Measurements from ENCODE around the gene TSPAN14. TPM values are rescaled to one million over a fixed set of nuclear protein-coding genes. Genes with fewer than 3 reads are reported as not detected.
A peak's percentile ranks its signal among the peaks of the same experiment; 100 is the strongest.

TSPAN14 gene
- total RNA-seq, 1 experiment from 2014 or later, result 116 TPM

DNA sequence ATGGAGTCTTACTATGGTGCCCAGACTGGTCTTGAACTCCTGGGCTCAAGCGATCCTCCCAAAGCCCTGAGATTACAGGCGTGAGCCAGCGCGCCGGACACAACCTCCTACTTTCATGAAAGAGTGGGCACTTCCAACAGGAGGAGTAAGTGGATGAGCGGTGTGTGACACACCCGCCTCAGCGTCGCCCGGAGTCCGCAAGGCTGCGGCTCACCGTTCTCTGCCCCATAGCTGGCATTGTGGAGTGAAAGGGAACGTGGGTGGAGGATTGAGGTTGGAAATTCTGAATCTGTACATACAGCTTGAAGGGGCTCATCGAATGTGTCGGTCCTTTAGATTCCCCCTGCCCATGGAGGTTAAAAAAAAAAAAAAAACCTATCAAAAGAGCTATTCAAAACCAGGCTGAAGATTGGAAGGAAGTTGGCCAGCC lies 46.3 kb upstream of the TSPAN14 start:
- Mint-ChIP-seq H3K36me3 (ENCODE audit: insufficient read depth, unreplicated experiment) (peaks cover 23% of the 10 kb centered on the region), H3K4me1 (ENCODE audit: low read depth, unreplicated experiment) (peaks cover 34% of the 10 kb centered on the region), H3K4me3 (ENCODE audit: low read depth, unreplicated experiment) (peak overlapping the region; percentile 76), H3K27ac (ENCODE audit: unreplicated experiment) (peak overlapping the region; percentile 60), H3K9me3 (ENCODE audit: low read depth, unreplicated experiment) (no peaks in the 10 kb centered on the region), H3K27me3 (ENCODE audit: unreplicated experiment) (no peaks in the 10 kb centered on the region)
- CTCF ChIA-PET, result interaction anchor here (0.6 to 2.0 kb wide), 16 partner anchors 11 to 1385 kb away, joined by 3 to 15 read pairs (median 4); no protein-coding TSS in a partner anchor
- TF ChIP-seq, protein P1, sequence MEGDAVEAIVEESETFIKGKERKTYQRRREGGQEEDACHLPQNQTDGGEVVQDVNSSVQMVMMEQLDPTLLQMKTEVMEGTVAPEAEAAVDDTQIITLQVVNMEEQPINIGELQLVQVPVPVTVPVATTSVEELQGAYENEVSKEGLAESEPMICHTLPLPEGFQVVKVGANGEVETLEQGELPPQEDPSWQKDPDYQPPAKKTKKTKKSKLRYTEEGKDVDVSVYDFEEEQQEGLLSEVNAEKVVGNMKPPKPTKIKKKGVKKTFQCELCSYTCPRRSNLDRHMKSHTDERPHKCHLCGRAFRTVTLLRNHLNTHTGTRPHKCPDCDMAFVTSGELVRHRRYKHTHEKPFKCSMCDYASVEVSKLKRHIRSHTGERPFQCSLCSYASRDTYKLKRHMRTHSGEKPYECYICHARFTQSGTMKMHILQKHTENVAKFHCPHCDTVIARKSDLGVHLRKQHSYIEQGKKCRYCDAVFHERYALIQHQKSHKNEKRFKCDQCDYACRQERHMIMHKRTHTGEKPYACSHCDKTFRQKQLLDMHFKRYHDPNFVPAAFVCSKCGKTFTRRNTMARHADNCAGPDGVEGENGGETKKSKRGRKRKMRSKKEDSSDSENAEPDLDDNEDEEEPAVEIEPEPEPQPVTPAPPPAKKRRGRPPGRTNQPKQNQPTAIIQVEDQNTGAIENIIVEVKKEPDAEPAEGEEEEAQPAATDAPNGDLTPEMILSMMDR (IDR thresholded peaks at IDR 0.05; ENCODE audit: unreplicated experiment), result no peak
- peak; percentile 64 for DNase-seq
- TSS peak; percentile 95 for BruUV-seq (replicated peaks)
- intact Hi-C loops (cut with micrococcal nuclease; ENCODE audit: unreplicated experiment), result no loop called here

DNA sequence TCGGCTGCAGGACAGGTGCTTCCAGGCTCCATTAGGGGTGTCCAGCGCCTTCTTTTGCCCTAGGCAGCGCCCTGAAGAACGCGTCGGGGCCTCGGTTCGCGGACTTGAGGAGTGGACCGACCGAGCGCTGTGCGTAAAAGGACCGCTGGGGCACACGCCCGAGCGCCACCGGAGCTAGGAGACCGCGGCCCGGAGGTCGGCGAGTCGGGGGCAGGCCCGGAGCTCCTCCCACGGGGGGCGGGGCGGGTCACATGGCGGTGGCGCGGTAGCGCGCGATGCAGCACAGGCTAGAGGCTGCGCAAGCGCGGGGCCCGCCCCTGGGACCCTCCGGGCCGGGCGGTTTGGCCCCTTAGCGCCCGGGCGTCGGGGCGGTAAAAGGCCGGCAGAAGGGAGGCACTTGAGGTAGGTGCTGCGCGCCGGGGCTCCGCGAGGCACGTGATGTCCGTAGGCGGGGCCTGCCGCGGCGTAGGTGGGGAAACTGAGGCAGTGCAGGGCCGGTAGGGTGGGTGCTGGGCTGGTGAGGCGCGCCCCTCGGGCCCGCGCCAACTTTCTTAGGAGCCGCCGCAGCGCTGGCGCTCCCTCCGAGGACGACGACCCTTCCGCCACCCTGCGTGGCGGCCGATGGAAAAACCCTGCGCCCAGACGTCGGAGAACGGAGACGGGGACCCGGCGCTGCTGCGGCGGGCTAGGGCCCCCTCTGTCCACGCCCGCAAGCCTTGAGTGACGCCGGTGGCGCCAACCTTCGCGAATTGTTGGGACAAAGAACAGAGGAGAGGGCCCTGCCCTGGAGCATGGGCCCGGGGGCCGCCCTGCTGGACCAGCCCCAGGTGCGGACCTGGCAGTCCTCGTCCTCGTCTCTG lies 45.6 kb upstream of the TSPAN14 start, which contains the start of gene PRXL2A:
Gene PRXL2A (plus strand): TSS at position 310 of the 860 bp plus-strand sequence. CDS start 11,917 bp downstream, outside the sequence.
- Mint-ChIP-seq H3K4me3 (ENCODE audit: low read depth, unreplicated experiment) (peak within 1 kb of the TSS; percentile 76), H3K9me3 (ENCODE audit: low read depth, unreplicated experiment) (no peaks in the 10 kb centered on the region), H3K27me3 (ENCODE audit: unreplicated experiment) (no peaks in the 10 kb centered on the region), H3K36me3 (ENCODE audit: insufficient read depth, unreplicated experiment) (peaks cover 23% of the 10 kb centered on the region), H3K27ac (ENCODE audit: unreplicated experiment) (peak within 1 kb of the TSS; percentile 60), H3K4me1 (ENCODE audit: low read depth, unreplicated experiment) (peaks cover 40% of the 10 kb centered on the region)
- intact Hi-C loops (cut with micrococcal nuclease; ENCODE audit: unreplicated experiment), result no loop called here
- no TSS peak for BruUV-seq (replicated peaks)
- peak; percentile 96 for DNase-seq
- CTCF ChIA-PET, result interaction anchor here (0.6 to 2.3 kb wide), 17 partner anchors 10 to 1386 kb away, joined by 3 to 15 read pairs (median 4); no protein-coding TSS in a partner anchor
- TF ChIP-seq, protein P1 (IDR thresholded peaks at IDR 0.05; ENCODE audit: unreplicated experiment), result no peak

DNA sequence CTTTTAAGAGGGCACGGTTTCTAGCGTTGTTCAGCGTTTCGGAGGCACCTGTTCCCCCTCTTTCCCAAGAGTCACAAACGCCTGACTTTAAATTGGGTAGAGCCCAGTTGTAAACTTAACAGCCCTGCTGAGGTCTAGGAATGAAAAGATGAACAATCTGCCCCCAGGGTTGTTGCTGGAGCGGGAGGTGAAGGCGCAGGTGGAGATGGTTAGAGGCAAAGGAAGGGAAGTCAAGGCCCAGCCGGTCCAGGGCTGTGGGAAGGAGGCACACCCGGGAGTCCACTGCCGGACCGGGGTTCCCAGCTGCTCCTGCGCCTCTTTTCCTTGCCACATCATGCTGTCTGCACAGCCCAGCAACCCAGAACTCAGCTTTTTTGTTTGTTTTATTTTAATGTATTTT lies 45.0 kb upstream of the TSPAN14 start:
- H3K4me1 Mint-ChIP-seq (ENCODE audit: low read depth, unreplicated experiment), result peaks cover 46% of the 10 kb centered on the region
- H3K4me3 Mint-ChIP-seq (ENCODE audit: low read depth, unreplicated experiment), result peak overlapping the region; percentile 76
- CTCF ChIA-PET, result interaction anchor here (0.7 to 2.3 kb wide), 2 partner anchors 96 to 330 kb away, joined by 3 to 6 read pairs; no protein-coding TSS in a partner anchor
- DNase-seq, result no peak
- H3K27ac Mint-ChIP-seq (ENCODE audit: unreplicated experiment), result peak overlapping the region; percentile 60
- H3K36me3 Mint-ChIP-seq (ENCODE audit: insufficient read depth, unreplicated experiment), result peaks cover 23% of the 10 kb centered on the region
- intact Hi-C loops (cut with micrococcal nuclease; ENCODE audit: unreplicated experiment), result no loop called here
- no peaks in the 10 kb centered on the region for H3K27me3 Mint-ChIP-seq (ENCODE audit: unreplicated experiment)
- no TSS peak for BruUV-seq (replicated peaks)
- H3K9me3 Mint-ChIP-seq (ENCODE audit: low read depth, unreplicated experiment), result no peaks in the 10 kb centered on the region
- TF ChIP-seq, protein P1 (IDR thresholded peaks at IDR 0.05; ENCODE audit: unreplicated experiment), result no peak

DNA sequence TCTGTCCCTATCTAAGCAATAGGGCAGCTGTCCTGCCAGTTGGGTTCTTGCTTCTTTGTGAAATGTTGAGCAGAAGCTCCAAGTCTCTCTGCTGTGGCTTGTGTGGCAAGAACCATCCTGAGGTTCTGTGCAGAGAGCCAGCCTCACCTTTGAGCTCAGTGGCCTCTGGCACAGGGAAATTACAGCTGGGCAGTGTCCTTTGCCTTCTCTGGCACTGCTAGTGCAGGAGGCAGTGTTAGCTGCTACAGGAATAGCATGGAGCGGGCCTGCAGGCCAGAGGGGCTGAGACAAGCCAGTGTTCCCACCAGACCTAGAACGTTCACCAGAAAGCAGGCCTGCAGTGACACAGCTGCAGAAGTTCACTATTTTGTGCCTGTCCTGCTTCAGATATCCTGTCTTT lies 44.0 kb upstream of the TSPAN14 start:
- no peak overlapping the region for H3K4me3 Mint-ChIP-seq (ENCODE audit: low read depth, unreplicated experiment)
- H3K4me1 Mint-ChIP-seq (ENCODE audit: low read depth, unreplicated experiment), result peaks cover 46% of the 10 kb centered on the region
- TF ChIP-seq, protein P1 (IDR thresholded peaks at IDR 0.05; ENCODE audit: unreplicated experiment), result no peak
- no peak overlapping the region for H3K27ac Mint-ChIP-seq (ENCODE audit: unreplicated experiment)
- DNase-seq, result no peak
- CTCF ChIA-PET, result interaction anchor here (1.8 to 2.3 kb wide), 2 partner anchors 10 to 95 kb away, joined by 6 to 7 read pairs; no protein-coding TSS in a partner anchor
- intact Hi-C loops (cut with micrococcal nuclease; ENCODE audit: unreplicated experiment), result no loop called here
- no peaks in the 10 kb centered on the region for H3K27me3 Mint-ChIP-seq (ENCODE audit: unreplicated experiment)
- BruUV-seq (replicated peaks), result no TSS peak
- no peaks in the 10 kb centered on the region for H3K9me3 Mint-ChIP-seq (ENCODE audit: low read depth, unreplicated experiment)
- H3K36me3 Mint-ChIP-seq (ENCODE audit: insufficient read depth, unreplicated experiment), result peaks cover 23% of the 10 kb centered on the region
